NCI-H226 (cell line): ENCODE data around the gene CDC42BPG.

Experiments used
- DNase-seq: peaks from one replicate; pipeline ENCODE4 v3.0.0-alpha.2; 2015

Gene CDC42BPG

DNA sequence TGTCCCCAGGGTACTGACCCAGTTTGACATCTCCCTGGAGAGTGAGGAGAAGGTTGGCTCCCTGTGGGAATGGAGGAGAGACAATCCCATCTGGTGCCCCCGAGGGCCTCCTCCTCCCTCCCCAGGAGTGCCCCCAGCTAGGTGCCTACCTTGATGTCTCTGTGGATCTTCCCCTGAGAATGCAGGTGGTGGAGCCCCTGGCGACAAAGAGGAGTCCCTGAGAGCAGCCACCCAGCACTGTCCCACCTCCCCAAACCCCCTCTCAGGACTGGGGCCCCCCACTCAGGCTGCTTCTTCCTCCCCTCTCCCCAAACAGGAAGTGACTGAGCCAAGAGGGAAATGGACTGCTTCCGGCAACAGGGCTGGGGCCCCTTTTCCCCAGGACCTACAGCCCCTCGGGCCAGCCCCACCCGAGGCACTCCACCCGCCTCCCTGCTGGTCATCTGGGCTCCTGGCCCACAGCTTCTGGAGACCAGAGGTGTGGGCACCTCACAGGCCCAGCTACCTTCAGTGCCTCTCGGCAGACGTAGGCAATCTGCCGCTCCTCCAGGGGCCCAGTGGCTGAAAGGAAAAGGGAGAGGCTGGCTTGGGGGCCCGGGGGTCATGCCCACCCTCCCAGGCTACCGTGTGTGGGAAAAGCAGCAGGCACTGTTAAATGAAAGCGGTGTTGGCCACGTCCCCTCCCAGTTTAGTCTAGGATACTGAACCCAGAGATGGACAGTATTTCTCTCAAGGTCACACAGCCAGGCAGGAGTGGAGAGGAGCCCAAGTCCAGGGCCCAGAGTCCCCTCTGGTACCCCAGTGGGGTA, 42.7 kb downstream of the CDC42BPG start:
- no peak for DNase-seq

- no peak for DNase-seq
Measured at GRCh38 chr11:64801158-64801464, 43.3 kb downstream of the CDC42BPG start.

- no peak for DNase-seq
Measured at GRCh38 chr11:64800303-64801157, 43.9 kb downstream of the CDC42BPG start.

DNA sequence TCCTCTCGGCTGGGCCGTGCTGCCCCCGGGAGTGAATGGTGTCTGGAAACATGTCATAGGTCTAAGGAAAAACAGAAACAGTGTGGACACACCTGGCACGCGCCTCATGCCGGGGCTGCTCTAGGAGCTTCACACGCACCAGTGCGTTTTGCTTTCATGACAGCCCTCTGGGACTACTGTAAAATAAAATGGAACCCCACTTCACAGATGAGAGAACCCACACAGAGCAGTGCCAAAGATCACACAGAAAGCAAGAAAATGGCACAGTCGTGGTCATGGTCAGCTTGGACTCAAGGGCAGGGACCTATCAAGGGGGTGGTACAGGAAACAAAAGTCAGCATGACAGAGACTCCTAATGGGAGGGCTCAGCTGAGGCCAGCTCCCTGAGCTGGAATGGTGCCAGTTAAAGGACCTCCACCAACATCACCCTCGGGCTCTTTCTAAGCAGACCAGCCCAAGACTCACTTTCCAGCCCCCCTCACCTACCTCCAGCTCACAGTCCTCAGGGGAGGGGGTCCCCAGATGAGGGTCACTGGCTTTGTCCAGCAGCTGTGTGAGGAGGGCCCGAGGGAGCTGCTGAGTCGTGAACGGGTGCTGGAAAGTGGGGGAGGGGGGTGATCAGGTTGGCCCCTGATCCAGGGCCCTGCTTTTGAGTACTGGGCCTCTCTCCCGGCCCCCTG, 44.7 kb downstream of the CDC42BPG start:
- no peak for DNase-seq

- DNase-seq, result no peak
Measured at GRCh38 chr11:64799256-64799622, 45.2 kb downstream of the CDC42BPG start.

DNA sequence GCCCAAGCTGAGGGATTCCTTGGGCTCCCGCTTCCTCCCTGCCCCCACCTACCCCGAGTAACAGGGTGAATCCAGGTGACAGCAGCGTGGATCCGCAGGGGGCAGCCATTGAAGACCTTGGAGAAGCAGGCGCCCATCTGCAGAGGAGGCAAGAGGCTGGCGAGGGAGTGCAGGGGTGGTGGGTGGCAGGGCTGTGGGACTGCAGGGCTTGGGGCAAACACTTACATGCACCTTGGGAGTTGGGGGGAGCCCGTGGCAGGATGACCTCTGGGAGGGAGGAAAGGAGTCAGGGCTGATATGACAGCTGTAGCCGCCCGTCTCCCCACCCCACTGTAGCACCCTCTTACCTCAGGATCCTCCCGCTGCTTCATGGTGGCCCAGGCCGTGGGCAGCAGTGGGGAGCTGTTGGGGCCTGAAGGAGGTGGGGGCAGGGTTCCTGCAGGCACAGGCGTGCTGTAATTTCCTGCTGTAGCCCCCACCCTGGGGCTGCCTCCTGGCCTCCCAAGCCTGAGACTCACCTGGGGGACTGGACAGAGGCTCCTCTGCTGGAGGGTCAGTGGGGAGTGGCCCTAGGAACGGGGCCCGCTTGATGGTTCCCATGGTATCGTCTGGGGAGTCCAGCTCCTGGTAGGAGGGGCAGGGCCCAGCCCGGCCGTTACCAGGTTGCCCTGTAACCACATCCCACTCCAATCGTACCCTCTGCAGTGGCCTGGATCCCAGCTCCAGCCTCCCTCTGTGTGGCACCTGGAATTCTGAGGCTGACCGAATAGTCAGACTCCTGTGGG, 47.5 kb downstream of the CDC42BPG start:
- no peak for DNase-seq

DNA sequence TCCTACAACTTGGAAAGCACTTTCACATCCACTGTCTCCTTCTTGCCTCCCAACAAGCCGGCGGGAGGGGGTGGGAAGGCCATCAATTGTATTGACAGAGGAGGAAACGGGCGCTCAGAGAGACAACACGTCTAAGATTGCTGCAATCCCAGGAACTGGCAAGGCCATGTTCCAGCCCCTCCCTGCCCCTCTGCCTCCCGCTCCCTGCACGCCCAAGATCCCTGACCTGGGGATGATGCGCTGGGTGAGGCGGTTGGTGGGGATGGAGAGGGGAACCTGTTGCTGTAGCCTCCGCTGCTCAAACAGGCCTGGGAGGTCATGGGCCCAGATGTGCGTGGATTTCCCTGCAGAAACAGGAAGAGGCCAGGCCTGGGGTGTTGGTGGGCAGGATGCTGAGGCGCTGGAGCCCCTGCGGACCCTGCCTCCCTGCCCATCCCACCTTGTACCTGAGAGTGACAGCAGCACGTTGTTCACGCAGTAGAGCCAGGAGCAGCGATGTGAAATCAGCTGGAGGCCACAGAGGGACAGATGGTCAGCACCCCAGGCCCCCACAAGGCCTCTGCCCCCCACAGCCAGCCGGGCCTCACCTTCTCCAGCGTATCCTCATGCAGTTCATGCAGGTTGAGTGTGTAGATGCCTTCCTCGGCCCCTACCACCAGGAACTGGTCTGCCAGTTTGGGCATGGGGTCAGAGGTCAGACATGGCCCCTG, 48.3 kb downstream of the CDC42BPG start:
- no peak for DNase-seq

- no peak for DNase-seq
Measured at GRCh38 chr11:64794526-64794925, 49.9 kb downstream of the CDC42BPG start.

DNA sequence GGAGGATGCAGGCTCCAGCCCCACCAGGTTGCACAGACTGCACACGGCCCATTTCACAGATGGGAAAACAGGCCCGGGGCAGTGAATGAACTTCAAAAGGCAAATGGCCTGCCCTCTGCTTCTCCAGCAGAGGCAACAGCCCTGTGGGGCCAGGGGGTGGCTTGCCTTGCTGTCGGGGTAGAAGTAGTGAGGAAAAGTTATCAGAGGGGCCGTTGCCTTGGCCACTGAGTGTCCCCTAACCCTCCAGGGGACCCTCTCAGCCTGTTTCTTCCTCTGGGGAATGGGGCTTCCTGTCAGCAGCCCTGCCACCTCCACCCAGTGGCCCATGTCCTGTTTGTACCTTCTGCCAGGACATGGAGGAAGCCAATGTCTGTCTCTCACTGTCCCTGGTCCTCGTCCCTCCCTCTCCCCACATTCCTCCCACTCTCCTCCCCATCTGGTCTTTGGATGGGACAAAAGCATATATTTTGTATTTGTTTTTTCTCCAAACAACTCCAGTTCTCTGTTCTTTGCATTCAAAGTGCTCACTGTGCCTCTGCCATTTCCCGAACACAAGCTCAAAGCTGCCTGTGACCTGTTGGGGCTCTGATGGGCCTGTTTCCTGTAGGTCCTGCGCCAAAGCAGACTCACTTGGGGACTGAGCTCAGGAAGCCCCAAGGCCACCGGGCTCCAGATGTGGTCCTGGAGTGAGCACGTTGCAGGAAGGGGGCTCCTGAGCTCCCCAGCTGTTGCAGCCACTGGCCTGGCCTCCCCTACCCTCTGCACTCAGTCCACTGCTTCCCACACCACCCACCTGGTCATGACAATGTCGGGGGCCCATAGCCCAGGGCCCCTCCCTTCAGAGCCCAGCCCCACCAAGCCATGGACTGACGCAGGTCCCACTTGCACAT, 50.9 kb downstream of the CDC42BPG start:
- no peak for DNase-seq

GRCh38 chr11:64792482-64792881, 52.0 kb downstream of the CDC42BPG start:
- no peak for DNase-seq

GRCh38 chr11:64791781-64792291, 52.6 kb downstream of the CDC42BPG start:
- DNase-seq, result no peak

- no peak for DNase-seq
Measured at GRCh38 chr11:64790205-64791095, 54.0 kb downstream of the CDC42BPG start.

DNA sequence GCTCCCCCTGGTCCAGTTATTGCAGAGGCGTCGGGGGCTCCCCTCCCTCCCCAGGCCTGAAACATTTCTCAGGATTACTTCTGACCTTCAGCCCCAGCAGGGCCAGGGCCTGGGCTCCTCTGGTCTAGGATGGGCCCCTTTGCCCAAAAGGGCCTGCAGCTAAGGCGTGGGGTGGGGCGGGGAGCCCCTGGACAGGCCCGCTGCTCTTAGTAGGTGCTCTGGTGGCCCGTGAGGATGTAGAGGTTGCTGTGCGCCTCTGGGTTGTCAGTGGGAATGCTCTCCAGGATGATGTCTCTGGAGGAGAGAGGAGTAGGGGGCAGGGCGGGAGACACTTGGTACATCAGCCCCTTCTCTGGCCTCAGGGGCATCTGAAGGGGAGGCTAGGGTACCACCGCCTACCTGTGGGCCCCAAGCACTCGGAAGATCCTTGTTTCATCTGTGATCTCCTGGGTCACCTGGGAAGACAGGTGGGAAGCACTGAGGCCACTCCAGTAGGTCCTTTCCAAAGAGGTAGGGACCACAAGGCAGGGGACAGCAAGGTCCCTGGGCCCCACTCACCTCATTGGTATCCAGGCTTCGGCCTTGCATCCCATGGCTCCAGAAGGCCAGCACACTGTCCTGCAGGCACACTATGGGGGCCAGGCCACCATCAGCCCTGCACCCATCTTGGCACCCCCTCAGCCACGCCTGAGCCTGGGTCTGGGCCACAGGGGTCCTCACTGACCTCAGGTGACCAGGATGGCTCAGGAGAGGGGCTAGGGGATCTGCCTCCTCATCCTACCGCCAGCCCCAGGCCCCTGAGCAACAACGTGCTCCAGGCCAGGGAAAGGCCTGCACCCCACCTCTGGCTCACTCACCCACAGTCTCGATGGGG, 54.9 kb downstream of the CDC42BPG start:
- no peak for DNase-seq

- no peak for DNase-seq
Measured at GRCh38 chr11:64788321-64789215, 55.9 kb downstream of the CDC42BPG start.

GRCh38 chr11:64787526-64788320, 56.7 kb downstream of the CDC42BPG start:
- DNase-seq, result peak; percentile 23

DNA sequence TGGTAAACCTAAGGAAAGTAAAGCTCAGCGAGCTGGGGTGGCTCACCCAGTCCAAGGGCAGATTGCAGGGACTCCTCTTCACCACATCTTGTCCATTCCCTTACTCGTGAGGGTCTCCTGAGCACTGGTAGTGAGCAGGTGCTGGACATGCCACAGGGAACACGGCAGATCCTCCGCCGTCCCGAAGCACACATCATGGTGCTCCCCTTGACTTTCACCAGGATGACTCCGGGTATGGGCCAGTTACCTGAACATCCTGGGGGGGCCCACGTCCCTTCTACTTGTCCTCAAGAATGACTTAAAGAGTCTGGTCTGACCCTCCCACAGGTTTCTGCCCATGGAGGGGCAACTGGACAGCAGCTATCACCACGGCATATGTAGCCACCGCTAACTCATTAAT, 58.1 kb downstream of the CDC42BPG start:
- DNase-seq, result no peak
